ENCODE data around the gene ARMC7. TPM values are rescaled to one million over a fixed set of nuclear protein-coding genes. Genes with fewer than 3 reads are reported as not detected.

Gene ARMC7
- total and polyA plus RNA-seq, 2 of the 4 experiments (the other 2 are of a cell fraction): 1.8 to 6.9 TPM

DNA sequence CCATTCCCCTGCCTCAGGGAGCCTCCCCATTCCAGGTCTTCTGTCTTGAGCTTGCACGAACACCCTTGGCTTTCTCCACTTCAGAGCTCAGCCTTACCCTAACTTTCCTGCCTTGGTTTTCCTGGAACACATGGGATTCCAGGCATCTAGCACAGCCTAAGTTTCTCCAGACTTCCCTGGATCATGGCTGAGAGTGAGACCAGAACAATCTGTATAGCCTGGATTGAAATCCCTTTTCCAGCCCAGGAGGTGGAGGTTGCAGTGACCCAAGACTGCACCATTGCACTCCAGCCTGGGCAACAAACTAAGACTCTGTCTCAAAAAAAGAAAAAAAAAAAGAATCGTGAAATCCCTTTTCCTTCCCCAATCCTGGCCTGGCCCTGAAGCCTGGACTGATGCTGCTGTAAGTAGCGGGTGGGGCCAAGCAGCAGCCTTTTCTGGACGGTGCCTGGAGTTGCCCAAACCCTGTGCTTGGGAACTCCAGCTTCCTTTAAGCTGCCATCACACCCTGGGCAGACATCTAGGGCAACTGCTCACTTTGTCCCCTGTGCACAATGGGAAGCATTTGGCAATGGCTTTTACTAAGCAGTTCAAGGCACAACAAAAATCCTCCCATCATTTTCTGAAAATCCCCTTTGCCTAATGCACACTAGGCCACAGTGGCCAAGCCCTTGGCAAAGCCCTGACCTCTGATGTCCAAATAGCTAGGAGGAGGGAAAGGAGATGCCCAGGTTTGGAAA, 34.0 kb upstream of the ARMC7 start:
- Histone ChIP-seq H4K8ac (ENCODE audit: low read depth in 2 of 2, low read length in 2 of 2) (no peak overlapping the region), H3K14ac (replicated peaks; ENCODE audit: low read depth, low read length) (no peak overlapping the region), H3K18ac (ENCODE audit: low read depth, low read length) (no peak overlapping the region), H3K9me1 (ENCODE audit: insufficient read depth, low read length) (peaks cover 16% of the 10 kb centered on the region), H3K27ac (ENCODE audit: insufficient read depth, low read length) (no peak overlapping the region), H3K23ac (ENCODE audit: low read depth, low read length) (no peak overlapping the region; the same call in 1 of the 2 replicates), H2BK15ac (ENCODE audit: low read depth, low read length) (no peak overlapping the region), H4K20me1 (ENCODE audit: insufficient read depth, low read length) (no peaks in the 10 kb centered on the region), H2AK9ac (replicated peaks; ENCODE audit: low read depth, low read length, poor library complexity) (no peak overlapping the region), H3K36me3 (ENCODE audit: control insufficient read depth, insufficient read depth, low read length) (no peaks in the 10 kb centered on the region), H3K9me3 (ENCODE audit: control insufficient read depth, insufficient read depth, low read length) (no peaks in the 10 kb centered on the region), H2AFZ (replicated peaks; ENCODE audit: low read length, poor library complexity) (no peak overlapping the region), H3K4me2 (ENCODE audit: low read depth, low read length) (no peak overlapping the region), H3K79me1 (ENCODE audit: low read depth in 1 of 2, low read length in 2 of 2) (no peaks in the 10 kb centered on the region), H3K9ac (ENCODE audit: low read depth, low read length) (no peak overlapping the region), H3K4ac (ENCODE audit: low read depth, low read length) (no peak overlapping the region), H2BK5ac (ENCODE audit: low read depth, low read length, poor library complexity, severe bottlenecking) (no peak overlapping the region), H2BK120ac (ENCODE audit: low read depth, low read length) (no peak overlapping the region), H3K27me3 (ENCODE audit: control insufficient read depth, insufficient read depth, low read length) (no peaks in the 10 kb centered on the region), H3K4me3 (ENCODE audit: insufficient read depth, low read depth, low read length) (no peak overlapping the region), H4K91ac (ENCODE audit: insufficient read depth, low read depth, low read length) (no peak overlapping the region; the same call in 1 of the 2 replicates), H3K4me1 (ENCODE audit: control insufficient read depth, insufficient read depth, low read length) (peaks cover 21% of the 10 kb centered on the region), H2BK20ac (ENCODE audit: low read depth, low read length) (no peak overlapping the region), H3K56ac (ENCODE audit: extremely low read depth, insufficient read depth, low read length) (no peak overlapping the region), H4K5ac (ENCODE audit: low read depth, low read length) (no peak overlapping the region), H2AK5ac (ENCODE audit: low read depth, low read length) (no peak overlapping the region)
- intact Hi-C loops (cut with micrococcal nuclease): no loop called here
- dilution Hi-C loops (cut with HindIII; ENCODE audit: low sequenced_read_pairs, unreplicated experiment): no loop called here
- no TSS peak for BruUV-seq (replicated peaks)
- TF ChIP-seq BHLHE40 (IDR thresholded peaks at IDR 0.05; ENCODE audit: low read depth, low read length): no peak
- TF ChIP-seq RAD21 (IDR thresholded peaks at IDR 0.05; ENCODE audit: low read length): no peak
- no peak for TF ChIP-seq MXI1 (IDR thresholded peaks at IDR 0.05; ENCODE audit: borderline replicate concordance, low read depth, low read length)
- TF ChIP-seq SMC3 (IDR thresholded peaks at IDR 0.05; ENCODE audit: low read depth, low read length): no peak
- TF ChIP-seq MAFK (IDR thresholded peaks at IDR 0.05; ENCODE audit: low read depth, low read length): no peak
- TF ChIP-seq FOS (IDR thresholded peaks at IDR 0.05; ENCODE audit: low read depth, low read length): no peak
- no peak for TF ChIP-seq CHD1 (IDR thresholded peaks at IDR 0.05; ENCODE audit: low read depth, low read length)
- no peak for TF ChIP-seq RFX5 (IDR thresholded peaks at IDR 0.05; ENCODE audit: low read depth, low read length)
- no peak for TF ChIP-seq POLR2A (IDR thresholded peaks at IDR 0.05; ENCODE audit: low read depth, low read length)
- no peak for TF ChIP-seq RCOR1 (IDR thresholded peaks at IDR 0.05; ENCODE audit: insufficient replicate concordance, low read length)
- no peak for TF ChIP-seq MAZ (IDR thresholded peaks at IDR 0.05; ENCODE audit: borderline replicate concordance, low read depth, low read length)
- TF ChIP-seq NFE2L2 (IDR thresholded peaks at IDR 0.05; ENCODE audit: low read depth, low read length): no peak
- TF ChIP-seq CEBPB (IDR thresholded peaks at IDR 0.05; ENCODE audit: low read depth, low read length): no peak
- TF ChIP-seq, protein P1, sequence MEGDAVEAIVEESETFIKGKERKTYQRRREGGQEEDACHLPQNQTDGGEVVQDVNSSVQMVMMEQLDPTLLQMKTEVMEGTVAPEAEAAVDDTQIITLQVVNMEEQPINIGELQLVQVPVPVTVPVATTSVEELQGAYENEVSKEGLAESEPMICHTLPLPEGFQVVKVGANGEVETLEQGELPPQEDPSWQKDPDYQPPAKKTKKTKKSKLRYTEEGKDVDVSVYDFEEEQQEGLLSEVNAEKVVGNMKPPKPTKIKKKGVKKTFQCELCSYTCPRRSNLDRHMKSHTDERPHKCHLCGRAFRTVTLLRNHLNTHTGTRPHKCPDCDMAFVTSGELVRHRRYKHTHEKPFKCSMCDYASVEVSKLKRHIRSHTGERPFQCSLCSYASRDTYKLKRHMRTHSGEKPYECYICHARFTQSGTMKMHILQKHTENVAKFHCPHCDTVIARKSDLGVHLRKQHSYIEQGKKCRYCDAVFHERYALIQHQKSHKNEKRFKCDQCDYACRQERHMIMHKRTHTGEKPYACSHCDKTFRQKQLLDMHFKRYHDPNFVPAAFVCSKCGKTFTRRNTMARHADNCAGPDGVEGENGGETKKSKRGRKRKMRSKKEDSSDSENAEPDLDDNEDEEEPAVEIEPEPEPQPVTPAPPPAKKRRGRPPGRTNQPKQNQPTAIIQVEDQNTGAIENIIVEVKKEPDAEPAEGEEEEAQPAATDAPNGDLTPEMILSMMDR (conservative IDR thresholded peaks at IDR 0.05; ENCODE audit: low read depth, low read length): no peak
- TF ChIP-seq, protein P2, sequence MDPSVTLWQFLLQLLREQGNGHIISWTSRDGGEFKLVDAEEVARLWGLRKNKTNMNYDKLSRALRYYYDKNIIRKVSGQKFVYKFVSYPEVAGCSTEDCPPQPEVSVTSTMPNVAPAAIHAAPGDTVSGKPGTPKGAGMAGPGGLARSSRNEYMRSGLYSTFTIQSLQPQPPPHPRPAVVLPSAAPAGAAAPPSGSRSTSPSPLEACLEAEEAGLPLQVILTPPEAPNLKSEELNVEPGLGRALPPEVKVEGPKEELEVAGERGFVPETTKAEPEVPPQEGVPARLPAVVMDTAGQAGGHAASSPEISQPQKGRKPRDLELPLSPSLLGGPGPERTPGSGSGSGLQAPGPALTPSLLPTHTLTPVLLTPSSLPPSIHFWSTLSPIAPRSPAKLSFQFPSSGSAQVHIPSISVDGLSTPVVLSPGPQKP (IDR thresholded peaks at IDR 0.05; ENCODE audit: borderline replicate concordance, low read depth, low read length): no peak
- POLR2A ChIA-PET (ENCODE audit: unreplicated experiment): no interaction called here
- ATAC-seq (ENCODE audit: low read depth) (no peak), DNase-seq (no peak)
- WGBS, 2 experiments (ENCODE audit: extremely low coverage in 2 of 2, insufficient read length in 1 of 2): no CpG with 5 or more reads among the region's 4 CpGs
- in situ Hi-C loops (cut with MboI; ENCODE audit: low sequenced_read_pairs): no loop called here
- CTCF ChIA-PET: no interaction called here
